Endometrial microvascular endothelial cells (primary cell): ENCODE results near the gene HDAC4. TPM values are rescaled to one million over a fixed set of nuclear protein-coding genes. Genes with fewer than 3 reads are reported as not detected.

Experiments
- in situ Hi-C: cut with HindIII; loops from 2 replicates; pipeline ENCODE4 v1.10.0; 2017; ENCODE audit warnings: low sequenced_read_pairs, low pct_unique_long_range_greater_than_20kb; ENCODE audit errors: inconsistent ontology term
- total RNA-seq: library from RNA; depleted of rRNA; stranded (reverse); fragments of >200 nt; gene quantifications from one replicate; pipeline ENCODE4 v1.2.3, GENCODE V29; 2015; ENCODE audit errors: inconsistent ontology term

HDAC4 gene
- total RNA-seq, 1 donor from 2014 or later: 27.4 TPM

GRCh38 chr2:239318790-239319661 lies 81.8 kb downstream of the HDAC4 start:
- in situ Hi-C loops: no loop called here

DNA sequence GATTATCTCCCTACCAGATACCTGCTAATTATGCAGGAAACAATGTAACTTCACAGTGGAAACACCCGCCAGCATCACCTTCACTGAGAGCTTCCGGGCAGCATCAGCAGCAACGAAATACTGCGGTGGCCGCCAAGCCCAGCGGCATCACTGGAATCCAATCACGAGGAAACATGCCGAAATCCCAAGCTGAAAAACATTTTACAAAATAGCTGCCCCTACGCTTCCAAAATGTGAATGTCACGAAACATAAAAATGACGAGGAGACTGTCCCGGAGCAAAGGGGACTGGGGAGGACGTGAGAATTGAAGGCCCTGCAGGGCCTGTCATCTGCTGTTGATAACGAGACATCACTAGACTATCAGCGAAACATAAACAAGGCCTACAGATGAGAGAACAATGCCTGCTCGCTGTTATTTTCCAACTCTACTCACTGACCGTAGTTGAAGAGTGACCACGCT lies 82.6 kb downstream of the HDAC4 start:
- in situ Hi-C loops: no loop called here

DNA sequence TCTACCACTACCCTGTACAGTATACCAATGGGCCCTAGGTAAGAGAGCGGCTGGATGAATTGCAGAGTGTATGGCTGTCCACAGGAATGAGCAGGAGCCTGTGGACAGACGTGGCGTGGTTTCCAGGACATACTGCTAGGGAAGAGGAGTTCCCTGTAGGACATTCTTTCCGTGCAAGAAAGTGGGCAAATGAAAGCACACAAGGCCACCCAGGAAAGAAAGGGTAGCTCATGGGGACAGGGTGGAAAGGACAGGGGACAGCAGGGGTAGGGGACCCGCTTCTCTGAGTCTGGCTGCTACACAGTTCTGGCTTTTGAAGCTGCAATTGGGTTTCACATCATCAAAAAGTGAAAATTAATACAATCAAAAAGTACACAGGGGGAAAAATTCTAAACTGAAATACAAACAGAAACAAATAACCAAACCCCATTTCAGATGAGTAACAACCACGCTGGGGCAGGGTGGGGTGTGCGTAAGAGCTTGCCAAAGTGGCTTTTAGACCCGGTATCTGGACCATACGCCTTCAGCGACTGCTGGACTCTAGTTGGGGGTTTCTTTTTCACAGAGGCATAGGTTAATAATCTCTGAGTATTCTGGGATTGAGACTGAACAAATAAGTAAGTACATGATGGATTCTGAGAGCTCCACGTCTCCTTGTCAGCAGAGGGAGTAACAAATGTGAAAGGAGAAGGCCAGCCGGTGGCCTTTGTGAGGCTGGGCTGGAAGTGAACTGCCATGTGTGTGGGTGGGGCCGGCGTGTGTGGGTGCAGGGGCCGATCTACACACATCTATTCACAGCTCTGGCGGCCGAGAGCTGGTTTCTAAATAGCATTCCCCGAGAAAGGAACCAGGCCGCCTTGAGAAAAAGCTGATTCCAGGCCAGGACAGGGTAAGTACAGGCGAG lies 84.0 kb downstream of the HDAC4 start:
- in situ Hi-C loops: no loop called here

DNA sequence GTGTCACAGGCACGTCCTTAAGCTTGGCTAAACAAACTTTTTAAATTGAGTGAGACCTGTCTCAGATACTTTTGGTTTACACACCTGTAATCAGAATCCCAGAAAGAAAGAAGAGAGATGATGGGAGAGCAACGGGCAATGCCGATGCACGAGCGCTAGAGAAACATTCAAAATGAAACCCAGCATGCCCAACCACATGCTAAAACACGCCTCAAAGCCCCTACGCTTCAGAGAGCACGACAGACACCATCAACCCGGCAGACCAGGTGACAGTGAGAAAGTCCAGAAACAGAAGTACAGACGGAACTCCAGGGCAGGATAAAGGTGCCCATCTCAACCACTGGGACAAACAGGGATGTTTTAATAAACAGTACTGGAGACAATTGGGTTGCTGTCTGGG lies 85.5 kb downstream of the HDAC4 start:
- in situ Hi-C loops: no loop called here

- in situ Hi-C loops: no loop called here
Observed at GRCh38 chr2:239313776-239314175, 87.0 kb downstream of the HDAC4 start.

DNA sequence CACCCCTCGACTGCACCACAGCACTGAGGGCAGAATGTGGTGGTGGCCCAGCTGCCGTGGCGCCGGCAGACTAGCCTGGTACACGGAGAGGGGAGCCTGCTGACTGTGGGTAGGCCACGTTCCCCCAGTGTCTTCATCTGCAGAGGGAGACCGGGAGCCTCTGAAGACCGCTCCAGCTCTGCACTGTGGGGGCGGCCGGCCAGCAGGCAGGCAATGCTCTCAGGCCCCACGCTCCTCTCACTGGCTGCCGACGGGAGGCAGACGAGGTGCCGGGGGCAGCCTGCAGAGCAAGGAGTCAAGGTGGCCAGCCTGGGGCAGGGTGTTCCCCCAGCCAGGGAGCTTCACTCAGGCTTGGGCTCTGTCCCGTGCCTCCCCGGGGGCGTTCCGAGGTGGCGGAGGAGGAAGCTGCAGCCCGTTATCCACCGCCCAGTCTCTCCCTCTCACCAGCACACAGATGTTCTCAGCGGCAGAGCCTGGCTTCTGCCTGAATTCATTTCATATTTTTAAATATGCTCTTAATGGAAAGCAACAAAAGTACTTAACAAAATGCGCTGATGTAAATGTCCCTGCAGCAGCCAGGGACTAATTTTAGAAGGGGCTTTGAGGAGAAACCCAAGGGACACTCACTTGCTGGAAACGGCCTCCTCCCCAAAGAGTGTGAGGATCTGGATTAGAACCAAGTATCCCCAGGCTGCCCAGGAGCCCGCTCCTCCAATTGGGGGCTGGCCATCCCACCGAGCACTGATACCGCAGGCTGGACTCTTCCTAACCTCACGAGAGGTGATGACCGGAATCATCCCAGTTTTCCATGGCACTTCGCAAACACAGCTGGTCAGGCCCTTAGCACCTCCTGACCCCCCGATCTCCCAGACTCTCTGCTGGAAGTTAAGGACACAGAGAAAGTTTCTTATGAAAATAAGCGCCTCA lies 87.8 kb downstream of the HDAC4 start:
- in situ Hi-C loops: no loop called here

DNA sequence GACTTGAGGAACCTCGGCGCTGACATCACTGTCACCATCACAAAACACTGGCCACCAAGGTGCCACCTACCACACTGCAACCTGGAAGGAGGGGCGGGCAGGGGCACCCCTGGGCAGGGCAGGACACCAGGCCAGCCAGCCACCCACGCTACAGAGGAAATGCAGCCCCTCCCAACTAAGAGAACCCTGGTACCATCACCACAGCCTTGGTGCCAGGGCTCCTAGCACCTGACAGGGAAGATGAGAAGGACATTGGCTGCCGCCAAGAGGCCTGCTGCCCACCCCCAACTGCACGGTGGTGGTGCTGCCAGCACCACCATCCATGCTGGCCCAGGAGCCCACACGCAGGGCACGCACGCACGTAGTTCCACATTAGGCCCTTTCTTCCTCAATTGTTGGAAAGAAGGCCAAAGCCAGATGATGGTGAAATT lies 88.7 kb downstream of the HDAC4 start:
- in situ Hi-C loops: no loop called here

DNA sequence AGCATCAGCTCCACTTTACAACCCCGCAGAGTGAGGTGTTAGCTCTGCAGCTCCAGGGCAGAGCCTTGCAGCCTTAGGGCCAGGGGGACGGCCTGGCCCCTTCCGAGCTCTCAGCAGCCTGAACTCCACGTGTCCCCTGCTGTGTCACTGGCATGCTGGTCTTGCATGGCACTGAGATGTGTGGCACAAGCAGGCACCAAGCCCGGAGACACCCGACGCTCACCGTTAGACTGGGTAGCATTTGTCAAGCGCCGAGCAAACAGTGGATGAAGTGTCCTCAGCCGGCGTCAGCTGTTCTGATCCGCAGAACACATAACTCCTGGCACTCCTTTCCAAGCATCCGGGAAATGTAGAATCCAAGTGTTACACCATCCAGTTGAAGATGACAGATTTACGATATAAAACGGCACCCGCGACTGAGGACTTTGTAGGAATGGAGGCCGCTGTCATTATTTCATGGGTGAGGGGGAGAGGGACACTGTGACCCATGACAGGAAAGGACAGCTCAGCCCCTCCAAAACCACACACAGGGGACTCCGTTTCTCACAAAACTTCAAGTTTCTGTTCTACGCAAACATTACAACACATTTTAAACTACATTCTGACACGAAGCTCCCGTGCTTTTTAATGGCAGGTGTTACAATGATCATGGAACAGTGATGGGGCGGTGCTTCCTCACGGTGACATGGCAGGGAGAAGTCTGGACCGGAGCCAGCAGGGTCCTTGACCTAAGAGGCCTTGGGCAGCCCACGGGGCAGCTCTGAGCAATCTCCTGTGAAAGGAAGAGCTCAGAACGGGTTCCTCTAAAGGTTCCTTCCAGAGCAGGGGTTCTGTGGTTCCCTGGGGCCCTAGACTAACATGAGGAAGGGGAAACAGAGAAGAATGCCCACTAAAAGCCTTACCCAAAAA lies 89.4 kb downstream of the HDAC4 start:
- in situ Hi-C loops: no loop called here

GRCh38 chr2:239310401-239311061 lies 90.3 kb downstream of the HDAC4 start:
- in situ Hi-C loops: no loop called here

DNA sequence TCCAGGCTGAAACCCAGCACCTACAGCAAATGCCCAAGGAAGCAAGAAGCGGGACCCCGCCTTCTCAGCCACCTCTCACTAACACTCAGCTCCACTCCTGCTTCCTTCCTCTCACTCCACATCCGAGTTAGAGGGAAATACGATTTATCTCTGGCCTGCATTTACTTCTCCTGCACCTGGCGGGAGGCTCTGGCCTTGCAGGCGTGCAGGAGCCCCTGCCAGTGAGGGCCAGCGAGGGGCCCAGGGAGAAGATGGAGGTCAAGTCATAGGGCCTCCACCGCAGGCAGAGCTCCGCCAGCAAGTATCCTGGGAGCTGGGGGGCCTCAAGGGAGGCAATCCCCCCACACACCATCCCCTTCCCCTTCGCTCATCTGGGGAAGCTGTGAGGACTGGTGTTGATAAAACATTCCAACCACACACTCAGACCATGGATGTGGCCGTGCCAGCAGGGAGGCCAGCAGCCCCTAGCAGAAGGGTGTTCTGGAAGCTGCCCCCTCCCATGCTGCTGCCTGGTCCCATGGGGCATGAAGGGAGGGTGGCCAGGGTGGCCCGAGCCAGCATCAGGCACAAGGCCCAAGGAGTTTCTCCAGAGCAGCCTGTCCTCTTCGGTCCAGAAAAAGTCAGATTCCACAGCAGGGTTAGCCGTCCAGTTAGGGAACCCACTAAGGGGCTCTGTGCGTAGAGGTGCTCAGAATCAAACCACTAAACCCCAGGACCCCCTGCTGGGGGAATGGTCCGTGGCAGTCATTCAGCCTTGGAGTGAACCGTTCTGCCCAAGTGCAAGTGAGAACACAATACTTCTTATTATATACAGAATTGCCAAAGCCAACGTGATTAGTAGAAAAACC lies 91.2 kb downstream of the HDAC4 start:
- in situ Hi-C loops: no loop called here

DNA sequence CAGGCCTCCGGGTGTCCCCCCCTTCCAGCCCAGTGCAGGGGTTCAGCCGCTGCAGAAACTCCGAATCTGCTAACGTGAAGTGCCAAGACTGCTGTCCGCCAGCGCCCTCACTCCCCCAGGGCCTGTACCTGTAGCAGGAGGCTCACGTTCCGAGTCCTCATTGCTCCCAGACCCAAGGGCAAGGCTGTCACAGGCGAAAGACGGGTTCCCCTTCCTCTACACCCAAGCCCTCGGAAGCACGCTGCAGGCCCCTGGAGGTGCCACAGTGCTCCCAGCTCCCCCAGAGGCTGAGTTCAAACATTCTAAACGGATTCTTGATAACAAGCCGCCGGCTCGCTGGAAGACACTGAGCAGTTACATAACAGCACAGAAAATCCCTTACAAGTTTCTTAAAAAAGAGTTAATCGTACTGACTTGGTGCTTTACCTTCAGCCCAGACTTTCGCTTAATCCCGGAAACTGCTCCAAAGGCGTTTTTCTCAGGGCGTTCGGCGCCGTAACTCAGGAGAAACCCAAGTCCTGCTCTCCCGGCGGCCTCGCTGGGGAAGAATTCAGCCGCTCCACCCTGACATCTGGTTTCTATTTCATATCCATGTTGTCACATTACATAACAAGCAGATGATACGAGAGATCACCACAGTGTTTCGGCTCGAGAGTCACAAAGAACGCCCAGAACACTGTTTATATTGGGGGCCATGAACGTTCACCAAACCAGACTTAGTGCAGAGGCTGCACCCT lies 92.0 kb downstream of the HDAC4 start:
- in situ Hi-C loops: no loop called here

DNA sequence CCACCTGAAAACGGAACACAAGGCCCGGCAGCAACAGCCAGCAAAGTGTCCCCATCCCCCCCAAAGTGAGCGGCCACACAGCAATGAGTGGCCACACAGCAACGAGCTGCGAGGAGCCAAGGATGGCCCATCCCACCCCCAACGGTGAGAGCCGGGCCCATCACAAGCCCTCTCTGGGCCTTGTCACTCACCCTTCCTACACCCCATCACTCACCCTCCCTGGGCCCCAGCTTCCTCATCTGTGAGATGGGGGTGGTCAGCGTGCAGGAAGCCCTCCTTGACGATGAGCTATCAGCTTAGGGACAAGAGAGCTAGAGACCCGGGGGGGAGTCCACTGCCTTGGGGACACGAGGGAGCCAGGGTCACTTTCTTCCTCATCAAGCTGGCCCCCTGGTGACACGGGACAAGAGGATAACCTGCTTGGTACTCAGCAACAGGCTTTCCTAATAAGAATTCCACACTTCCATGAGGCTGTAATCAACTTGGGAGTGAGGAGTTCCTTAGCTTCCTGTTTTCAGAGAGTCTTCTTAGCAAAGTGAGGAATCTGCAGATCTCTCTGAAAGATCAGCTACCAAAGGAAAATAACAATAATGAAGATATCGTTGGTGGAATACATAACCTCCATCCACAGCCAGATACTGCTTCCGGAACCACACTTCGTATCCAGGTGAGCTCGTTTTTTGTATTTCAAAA lies 92.8 kb downstream of the HDAC4 start:
- in situ Hi-C loops: no loop called here

DNA sequence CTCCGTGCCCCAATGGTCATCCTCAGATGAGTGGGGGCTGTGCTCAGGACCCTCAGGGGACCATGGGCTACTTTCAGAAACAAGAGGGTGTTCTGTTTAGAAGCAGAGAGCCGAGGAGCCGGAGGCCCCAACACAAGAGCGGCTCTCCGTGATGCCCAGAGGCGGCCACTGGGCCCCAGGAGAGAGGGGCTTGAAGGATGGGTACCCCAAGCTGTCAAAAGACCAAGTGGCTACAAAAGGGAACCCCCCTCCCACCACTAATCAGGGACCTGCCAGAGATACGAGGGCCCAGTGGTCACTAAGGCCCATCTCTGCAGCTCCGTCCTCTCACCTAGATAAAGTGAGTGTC lies 93.6 kb downstream of the HDAC4 start:
- in situ Hi-C loops: no loop called here

DNA sequence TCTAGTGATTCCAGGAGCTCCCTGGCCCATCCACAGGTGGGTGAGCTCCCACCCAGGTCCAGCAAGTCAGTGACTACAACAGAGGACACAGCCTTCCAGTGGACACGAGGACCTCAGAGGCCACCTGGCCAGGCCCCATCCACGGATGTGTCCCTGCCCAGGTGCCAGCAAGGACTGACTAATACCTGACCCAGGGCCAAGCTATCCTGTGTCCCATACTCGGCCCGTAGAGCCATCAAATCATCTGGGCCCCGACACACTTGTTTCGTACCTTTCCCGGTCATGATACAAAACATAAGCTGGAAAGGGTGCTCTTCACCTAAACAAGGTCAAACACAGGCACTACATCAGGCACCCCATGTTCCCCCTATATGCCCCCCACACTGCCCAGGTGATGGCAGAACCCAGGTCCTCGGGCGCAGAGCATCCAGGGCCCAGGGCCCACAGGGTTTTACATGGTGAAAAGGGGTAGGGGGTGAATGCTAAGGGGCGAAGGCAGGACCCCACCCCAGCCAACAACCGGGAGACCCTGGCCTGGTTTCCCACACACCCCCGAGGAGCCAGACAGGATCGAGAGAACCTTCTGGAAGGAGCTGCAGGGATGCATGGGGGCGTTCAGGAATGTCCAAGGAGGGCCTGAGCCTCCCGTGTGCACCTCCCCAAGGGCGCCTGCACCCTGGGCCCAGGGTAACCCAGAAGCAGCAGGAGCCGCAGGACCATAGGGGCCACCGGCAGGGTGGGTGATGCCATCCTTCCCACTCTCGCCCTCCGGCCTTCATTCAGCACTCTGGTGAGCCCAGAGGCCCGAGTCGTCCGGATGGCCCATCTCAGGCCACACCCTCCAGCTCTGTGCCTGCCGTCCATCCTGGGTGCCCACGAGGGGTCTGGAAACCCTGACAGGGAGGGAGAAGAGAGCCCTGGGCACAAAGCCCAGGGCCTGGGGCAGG lies 94.3 kb downstream of the HDAC4 start:
- in situ Hi-C loops: no loop called here
